NB4 (cell line): ENCODE measurements around the gene GTF2F1.

ENCODE experiments used
- CTCF ChIP-seq: IDR thresholded peaks from one replicate; pipeline ENCODE4 v1.5.1; 2012; ENCODE audit warnings: low read depth, low read length
- MAX ChIP-seq: IDR thresholded peaks from 2 replicates; pipeline ENCODE4 v1.6.1; 2011; ENCODE audit warnings: low read depth, low read length

- TF ChIP-seq CTCF = no peak
- TF ChIP-seq MAX = no peak
Measured at GRCh38 chr19:6374161-6374709, 18.7 kb downstream of the GTF2F1 start.
